Measurements from ENCODE around the gene ZFAND2A. TPM values are rescaled to one million over a fixed set of nuclear protein-coding genes. Genes with fewer than 3 reads are reported as not detected.

The ZFAND2A gene
- total RNA-seq, 1 experiment from 2014 or later: 40.7 TPM

GRCh38 chr7:1140476-1141104 is 19.4 kb downstream of the ZFAND2A start:
- CTCF ChIA-PET: interaction anchor here (1.8 kb wide), 1 partner anchor 54 kb away, joined by 4 read pairs; no protein-coding TSS in a partner anchor

GRCh38 chr7:1137517-1138167 is 22.4 kb downstream of the ZFAND2A start:
- no peaks in the 10 kb centered on the region for H3K27me3 Mint-ChIP-seq (ENCODE audit: insufficient read depth, unreplicated experiment)

More at GRCh38 chr7:1140476-1141104, 19.4 kb downstream of the ZFAND2A start:
- BruUV-seq (replicated peaks): no TSS peak
- intact Hi-C loops (cut with micrococcal nuclease): no loop called here
- no peaks in the 10 kb centered on the region for H3K9me3 Mint-ChIP-seq (ENCODE audit: unreplicated experiment)
- peaks cover 11% of the 10 kb centered on the region for H3K4me1 Mint-ChIP-seq (ENCODE audit: insufficient read depth, unreplicated experiment)
- no peak for DNase-seq (ENCODE audit: unreplicated experiment)
- H3K27ac Mint-ChIP-seq (ENCODE audit: low read depth, unreplicated experiment): no peak overlapping the region
- POLR2A ChIA-PET: no interaction called here
- no peaks in the 10 kb centered on the region for H3K36me3 Mint-ChIP-seq (ENCODE audit: insufficient read depth, unreplicated experiment)
- no peak overlapping the region for H3K4me3 Mint-ChIP-seq (ENCODE audit: unreplicated experiment)
- H3K27me3 Mint-ChIP-seq (ENCODE audit: insufficient read depth, unreplicated experiment): no peaks in the 10 kb centered on the region
- no peak for TF ChIP-seq CTCF (IDR thresholded peaks at IDR 0.05; ENCODE audit: unreplicated experiment)

GRCh38 chr7:1136841-1137516 is 23.0 kb downstream of the ZFAND2A start:
- ChIA-PET CTCF (interaction anchor here (0.5 to 2.3 kb wide), 4 partner anchors 46 to 251 kb away, joined by 3 to 11 read pairs (median 4); no protein-coding TSS in a partner anchor), POLR2A (interaction anchor here (0.6 to 2.7 kb wide), 7 partner anchors 18 to 619 kb away, joined by 3 to 25 read pairs (median 3); partner anchors contain the start of gene ZFAND2A)
- TF ChIP-seq CTCF (IDR thresholded peaks at IDR 0.05; ENCODE audit: unreplicated experiment): no peak
- Mint-ChIP-seq H3K4me3 (ENCODE audit: unreplicated experiment) (peak overlapping the region; percentile 74), H3K27ac (ENCODE audit: low read depth, unreplicated experiment) (peak overlapping the region; percentile 94), H3K36me3 (ENCODE audit: insufficient read depth, unreplicated experiment) (peaks cover 8% of the 10 kb centered on the region), H3K4me1 (ENCODE audit: insufficient read depth, unreplicated experiment) (peaks cover 11% of the 10 kb centered on the region), H3K9me3 (ENCODE audit: unreplicated experiment) (peaks cover under 1% of the 10 kb centered on the region), H3K27me3 (ENCODE audit: insufficient read depth, unreplicated experiment) (no peaks in the 10 kb centered on the region)
- BruUV-seq (replicated peaks): TSS peak; percentile 43
- intact Hi-C loops (cut with micrococcal nuclease): loop anchor here (5.0 kb wide), 1 partner anchor 50 kb away; the partner anchor contains the start of gene GPER1
- DNase-seq (ENCODE audit: unreplicated experiment): peak; percentile 16

More at GRCh38 chr7:1137517-1138167, 22.4 kb downstream of the ZFAND2A start:
- no peak for DNase-seq (ENCODE audit: unreplicated experiment)
- no TSS peak for BruUV-seq (replicated peaks)
- Mint-ChIP-seq H3K9me3 (ENCODE audit: unreplicated experiment) (no peaks in the 10 kb centered on the region), H3K36me3 (ENCODE audit: insufficient read depth, unreplicated experiment) (peaks cover 6% of the 10 kb centered on the region), H3K27ac (ENCODE audit: low read depth, unreplicated experiment) (peak overlapping the region; percentile 94), H3K4me1 (ENCODE audit: insufficient read depth, unreplicated experiment) (peaks cover 11% of the 10 kb centered on the region), H3K4me3 (ENCODE audit: unreplicated experiment) (peak overlapping the region; percentile 74)
- ChIA-PET POLR2A (interaction anchor here (0.7 to 2.7 kb wide), 12 partner anchors 12 to 1393 kb away, joined by 3 to 25 read pairs (median 4); partner anchors contain the start of genes GPER1, PRKAR1B and ZFAND2A), CTCF (interaction anchor here (1.0 to 2.3 kb wide), 3 partner anchors 38 to 145 kb away, joined by 4 to 11 read pairs (median 6); no protein-coding TSS in a partner anchor)
- intact Hi-C loops (cut with micrococcal nuclease): loop anchor here (5.0 kb wide), 1 partner anchor 50 kb away; the partner anchor contains the start of gene GPER1
- TF ChIP-seq CTCF (IDR thresholded peaks at IDR 0.05; ENCODE audit: unreplicated experiment): no peak
